Pericardium fibroblast (primary cell): Measurements from ENCODE around the gene NIN. TPM values are rescaled to one million over a fixed set of nuclear protein-coding genes. Genes with fewer than 3 reads are reported as not detected.

Experiments used
- total RNA-seq: library from RNA; depleted of rRNA; stranded (reverse); fragments of >200 nt; gene quantifications from 2 replicates; pipeline ENCODE4 v1.2.3, GENCODE V29; 2015

NIN gene, protein sequence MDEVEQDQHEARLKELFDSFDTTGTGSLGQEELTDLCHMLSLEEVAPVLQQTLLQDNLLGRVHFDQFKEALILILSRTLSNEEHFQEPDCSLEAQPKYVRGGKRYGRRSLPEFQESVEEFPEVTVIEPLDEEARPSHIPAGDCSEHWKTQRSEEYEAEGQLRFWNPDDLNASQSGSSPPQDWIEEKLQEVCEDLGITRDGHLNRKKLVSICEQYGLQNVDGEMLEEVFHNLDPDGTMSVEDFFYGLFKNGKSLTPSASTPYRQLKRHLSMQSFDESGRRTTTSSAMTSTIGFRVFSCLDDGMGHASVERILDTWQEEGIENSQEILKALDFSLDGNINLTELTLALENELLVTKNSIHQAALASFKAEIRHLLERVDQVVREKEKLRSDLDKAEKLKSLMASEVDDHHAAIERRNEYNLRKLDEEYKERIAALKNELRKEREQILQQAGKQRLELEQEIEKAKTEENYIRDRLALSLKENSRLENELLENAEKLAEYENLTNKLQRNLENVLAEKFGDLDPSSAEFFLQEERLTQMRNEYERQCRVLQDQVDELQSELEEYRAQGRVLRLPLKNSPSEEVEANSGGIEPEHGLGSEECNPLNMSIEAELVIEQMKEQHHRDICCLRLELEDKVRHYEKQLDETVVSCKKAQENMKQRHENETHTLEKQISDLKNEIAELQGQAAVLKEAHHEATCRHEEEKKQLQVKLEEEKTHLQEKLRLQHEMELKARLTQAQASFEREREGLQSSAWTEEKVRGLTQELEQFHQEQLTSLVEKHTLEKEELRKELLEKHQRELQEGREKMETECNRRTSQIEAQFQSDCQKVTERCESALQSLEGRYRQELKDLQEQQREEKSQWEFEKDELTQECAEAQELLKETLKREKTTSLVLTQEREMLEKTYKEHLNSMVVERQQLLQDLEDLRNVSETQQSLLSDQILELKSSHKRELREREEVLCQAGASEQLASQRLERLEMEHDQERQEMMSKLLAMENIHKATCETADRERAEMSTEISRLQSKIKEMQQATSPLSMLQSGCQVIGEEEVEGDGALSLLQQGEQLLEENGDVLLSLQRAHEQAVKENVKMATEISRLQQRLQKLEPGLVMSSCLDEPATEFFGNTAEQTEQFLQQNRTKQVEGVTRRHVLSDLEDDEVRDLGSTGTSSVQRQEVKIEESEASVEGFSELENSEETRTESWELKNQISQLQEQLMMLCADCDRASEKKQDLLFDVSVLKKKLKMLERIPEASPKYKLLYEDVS (N-terminal part only)
- 13.3 and 34.0 TPM in 2 replicates for total RNA-seq

DNA sequence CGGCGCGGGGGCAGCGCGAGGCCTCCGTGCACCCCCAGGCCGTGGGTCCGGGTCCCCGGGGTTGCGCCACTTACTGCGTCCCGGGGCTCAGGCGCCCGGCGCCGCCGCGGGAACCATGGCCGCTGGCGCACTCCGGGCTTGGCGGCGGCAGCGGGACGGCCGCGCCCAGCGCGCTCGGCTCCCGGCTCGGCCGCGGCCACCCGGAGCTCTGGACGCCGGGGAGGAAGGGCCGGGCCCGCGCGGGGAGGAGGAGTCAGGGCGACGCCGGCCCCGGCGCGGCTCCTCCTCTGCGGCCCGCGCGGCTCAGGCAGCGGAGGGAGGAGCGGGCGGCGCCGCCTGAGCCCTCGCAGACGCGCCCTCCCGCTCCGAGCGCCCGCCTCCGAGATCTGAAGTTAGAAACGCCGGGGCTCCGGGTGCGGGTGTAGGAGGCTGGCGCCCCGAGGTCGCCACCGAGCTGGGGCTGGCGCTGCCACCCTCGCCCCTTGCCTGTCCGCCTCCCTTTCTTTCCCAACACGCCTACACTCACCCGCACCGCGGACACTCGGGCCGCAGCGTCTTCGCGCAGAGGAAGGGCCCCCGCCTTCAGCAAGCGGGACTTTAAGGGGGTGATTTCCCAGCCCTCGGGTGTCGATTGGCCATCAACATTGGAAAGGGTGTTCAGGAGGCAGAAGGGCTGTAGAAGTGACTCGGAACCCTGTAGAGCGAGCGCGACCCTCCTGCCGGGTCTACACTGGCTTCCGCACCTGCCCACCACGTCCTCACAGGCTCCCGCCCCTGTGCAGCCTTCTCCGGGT, at the start of gene NIN:
TSS of gene NIN (minus strand) at position 231 of the 794 bp plus-strand sequence. CDS start 9,106 bp downstream, outside the sequence.

DNA sequence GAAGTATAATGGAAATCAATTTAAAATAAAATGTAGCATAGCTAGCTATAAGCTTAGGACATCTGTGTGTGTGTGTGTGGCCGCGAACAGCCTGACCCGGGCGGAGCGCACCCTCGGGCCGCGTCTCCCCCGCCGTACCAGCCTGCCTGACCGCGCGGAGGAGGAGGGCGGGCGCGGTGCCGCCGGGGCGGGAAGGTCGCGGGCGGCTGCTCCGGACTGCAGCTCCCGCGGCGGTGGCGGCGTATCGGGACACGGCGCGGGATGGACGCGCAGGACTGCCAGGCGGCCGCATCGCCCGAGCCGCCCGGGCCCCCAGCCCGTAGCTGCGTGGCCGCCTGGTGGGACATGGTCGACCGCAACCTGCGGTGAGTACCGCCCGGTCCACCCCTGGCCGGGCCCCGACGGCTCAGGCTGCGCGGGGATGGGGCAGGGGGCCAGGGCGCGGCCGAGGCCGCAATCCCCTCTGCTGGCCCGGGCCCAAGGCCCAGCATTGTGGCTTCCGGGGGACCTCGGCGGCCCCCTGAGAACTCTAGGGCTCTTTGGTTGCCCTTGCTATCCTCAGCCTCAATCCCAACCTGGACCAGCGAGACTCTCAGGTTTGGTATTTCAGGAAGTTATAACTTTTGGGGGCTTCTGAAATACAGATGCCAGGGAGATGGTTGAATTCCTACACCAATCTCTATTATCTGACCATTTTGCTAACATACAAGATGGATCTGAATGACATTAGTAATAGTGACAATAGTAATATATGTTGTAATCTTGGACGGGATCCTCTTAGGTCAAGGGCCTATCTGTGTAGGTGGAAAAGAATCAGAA, 41.2 kb upstream of the NIN start, which contains the start of gene ABHD12B:
TSS of gene ABHD12B (plus strand) at position 140 of the 819 bp plus-strand sequence. CDS start at position 262, 122 bp downstream.

Other genes with a start within 250 kb of the NIN start
- gene SAV1, start 162.9 kb downstream of the NIN start, total RNA-seq: 11.9 and 18.9 TPM in 2 replicates
- 0.12 TPM in 1 of 2 replicates, not detected in the other for gene ABHD12B, start 40.9 kb upstream of the NIN start, total RNA-seq
- 57.3 and 64.6 TPM in 2 replicates for gene PYGL, start 113.3 kb upstream of the NIN start, total RNA-seq